ENCODE results near the gene HOXA1. TPM values are rescaled to one million over a fixed set of nuclear protein-coding genes. Genes with fewer than 3 reads are reported as not detected.

Gene HOXA1
- total RNA-seq, 1 experiment from 2014 or later: 0.10 TPM

GRCh38 chr7:27097686-27098577, 2.1 kb upstream of the HOXA1 start:
- Histone ChIP-seq H3K4me3 (ENCODE audit: insufficient read depth, low read depth, low read length) (no peak overlapping the region), H3K27me3 (ENCODE audit: control insufficient read depth, insufficient read depth, low read length) (peaks cover 100% of the 10 kb centered on the region), H3K36me3 (replicated peaks; ENCODE audit: control insufficient read depth, insufficient read depth, low read length) (no peaks in the 10 kb centered on the region)
- peak; percentile 79 for DNase-seq

DNA sequence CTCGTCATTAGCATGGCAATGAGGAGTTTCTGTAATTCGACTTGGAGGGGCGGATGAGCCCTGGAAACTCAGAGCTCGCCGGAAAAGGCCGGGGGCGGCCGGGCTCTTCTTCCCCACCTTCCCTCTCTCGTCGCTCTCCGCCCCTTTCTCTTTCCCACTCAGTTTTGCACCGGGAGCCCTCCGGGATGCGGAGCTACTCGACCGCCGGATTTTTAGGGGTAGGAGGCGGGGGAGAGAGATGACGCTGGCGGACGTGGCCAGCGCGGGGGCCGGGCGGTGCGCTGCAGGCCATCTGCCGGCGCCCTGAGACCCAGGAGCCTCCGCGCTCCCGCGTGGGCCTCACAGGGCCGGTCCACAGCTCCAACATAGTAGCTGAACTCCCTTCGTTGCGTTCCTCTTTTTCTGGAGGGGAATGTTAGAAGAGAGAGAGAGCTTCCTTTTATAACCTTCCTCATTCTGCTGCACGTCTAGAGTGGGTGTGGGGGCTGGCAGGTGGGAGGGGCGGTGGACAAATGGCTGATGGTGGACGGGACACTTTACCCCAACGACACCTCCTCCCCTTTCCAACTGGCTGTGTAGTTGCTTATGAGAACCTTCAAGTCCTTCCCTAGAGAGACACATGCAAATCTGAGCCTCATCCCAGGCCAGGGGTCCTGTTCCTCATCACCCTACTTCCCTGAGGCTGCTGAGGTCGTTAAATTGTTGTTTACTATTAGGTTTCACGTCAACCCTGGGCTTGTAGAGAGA, 1.1 kb upstream of the HOXA1 start:
- Histone ChIP-seq H3K27me3 (ENCODE audit: control insufficient read depth, insufficient read depth, low read length) (peaks cover 98% of the 10 kb centered on the region), H3K4me3 (ENCODE audit: insufficient read depth, low read depth, low read length) (peak overlapping the region; percentile 39), H3K36me3 (replicated peaks; ENCODE audit: control insufficient read depth, insufficient read depth, low read length) (no peaks in the 10 kb centered on the region)
- DNase-seq: peak; percentile 81

GRCh38 chr7:27095050-27095896, 527 bp downstream of the HOXA1 start:
- Histone ChIP-seq H3K36me3 (replicated peaks; ENCODE audit: control insufficient read depth, insufficient read depth, low read length) (no peaks in the 10 kb centered on the region), H3K4me3 (ENCODE audit: insufficient read depth, low read depth, low read length) (peak overlapping the region; percentile 39), H3K27me3 (ENCODE audit: control insufficient read depth, insufficient read depth, low read length) (peaks cover 89% of the 10 kb centered on the region)
- DNase-seq: peak; percentile 43

- Histone ChIP-seq H3K27me3 (ENCODE audit: control insufficient read depth, insufficient read depth, low read length) (peaks cover 89% of the 10 kb centered on the region), H3K36me3 (replicated peaks; ENCODE audit: control insufficient read depth, insufficient read depth, low read length) (no peaks in the 10 kb centered on the region), H3K4me3 (ENCODE audit: insufficient read depth, low read depth, low read length) (no peak overlapping the region)
- DNase-seq: peak; percentile 35
These were observed 1.3 kb downstream of the HOXA1 start for GRCh38 chr7:27094304-27095049.

DNA sequence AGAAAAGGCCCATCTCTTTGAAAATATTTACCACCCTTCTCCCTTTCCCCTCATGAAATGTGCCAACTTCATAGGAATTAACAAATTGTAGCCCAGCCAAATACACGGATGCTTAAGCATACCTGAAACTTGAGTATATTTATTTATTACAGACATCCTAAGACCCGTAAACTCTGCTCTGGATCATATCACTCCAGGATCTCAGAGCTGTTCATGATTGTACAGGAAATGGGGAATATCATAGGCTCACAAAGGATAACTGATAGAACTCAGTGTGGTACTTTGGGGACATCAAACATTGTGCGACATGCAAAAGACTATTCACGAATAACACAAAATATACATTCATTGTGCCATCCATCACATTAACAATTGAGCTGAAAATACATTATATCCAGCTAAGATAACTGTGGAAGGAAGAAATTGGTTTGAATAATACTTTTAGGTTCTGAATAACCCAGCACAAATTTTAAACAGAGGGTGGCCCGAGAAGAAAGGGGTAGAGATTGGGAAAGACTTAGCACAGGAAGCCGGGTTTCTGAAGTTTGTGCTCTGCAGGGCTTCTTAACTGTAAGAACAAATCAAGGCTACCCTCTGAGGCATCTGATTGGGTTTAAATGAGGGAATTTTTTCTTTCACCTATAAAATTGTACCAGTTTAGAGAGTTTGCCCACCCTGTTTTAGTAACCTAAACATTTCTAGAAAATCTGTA, 2.5 kb downstream of the HOXA1 start:
- Histone ChIP-seq H3K36me3 (replicated peaks; ENCODE audit: control insufficient read depth, insufficient read depth, low read length) (no peaks in the 10 kb centered on the region), H3K4me3 (ENCODE audit: insufficient read depth, low read depth, low read length) (no peak overlapping the region), H3K27me3 (ENCODE audit: control insufficient read depth, insufficient read depth, low read length) (peaks cover 89% of the 10 kb centered on the region)
- no peak for DNase-seq

GRCh38 chr7:27092819-27093110, 3.0 kb downstream of the HOXA1 start:
- H3K36me3 ChIP-seq (replicated peaks; ENCODE audit: control insufficient read depth, insufficient read depth, low read length): no peaks in the 10 kb centered on the region
- H3K4me3 ChIP-seq (ENCODE audit: insufficient read depth, low read depth, low read length): no peak overlapping the region
- DNase-seq: no peak
- H3K27me3 ChIP-seq (ENCODE audit: control insufficient read depth, insufficient read depth, low read length): peaks cover 89% of the 10 kb centered on the region

DNA sequence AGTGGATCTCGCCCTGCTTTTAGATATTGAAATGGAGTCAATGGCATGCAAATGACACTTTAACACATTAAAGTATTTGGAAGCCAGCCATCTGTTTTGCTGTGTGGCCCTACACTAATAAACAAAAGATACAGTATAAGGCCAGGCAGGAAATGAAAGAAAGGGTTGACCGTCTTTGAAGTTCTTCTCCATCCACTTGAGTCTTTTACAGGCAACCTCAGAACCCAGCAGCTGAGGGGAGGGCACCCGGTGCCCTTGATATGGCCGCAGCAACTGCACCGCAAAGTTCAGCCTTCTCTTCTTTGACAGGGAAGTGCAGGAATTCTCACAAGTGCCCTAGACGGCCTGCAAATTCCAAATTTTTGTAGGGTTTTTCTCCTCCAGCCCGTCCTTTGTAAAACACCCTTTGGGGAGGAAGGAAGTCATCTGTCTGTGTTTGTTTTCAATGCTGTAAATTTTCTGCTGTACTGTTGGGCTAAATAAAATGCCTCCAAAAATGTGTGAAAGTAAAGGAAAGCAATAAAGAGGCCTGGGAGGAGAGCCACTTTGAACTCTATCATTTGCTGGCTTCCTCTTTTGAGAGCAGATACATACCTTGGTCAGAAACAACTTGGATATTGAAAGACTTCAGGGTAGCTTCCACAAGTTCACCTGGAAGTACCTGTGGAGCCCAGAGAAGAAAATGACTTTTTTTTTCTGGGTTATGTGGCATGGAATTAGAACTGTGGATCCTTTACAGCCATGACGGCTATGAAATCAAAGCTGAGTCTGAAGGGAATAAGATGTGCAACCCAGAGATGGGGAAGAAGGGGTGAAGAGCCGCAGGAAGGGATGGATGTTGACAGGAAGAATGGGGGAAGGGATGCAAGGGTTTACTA, 3.6 kb downstream of the HOXA1 start:
- peak; percentile 74 for DNase-seq
- Histone ChIP-seq H3K4me3 (ENCODE audit: insufficient read depth, low read depth, low read length) (no peak overlapping the region), H3K27me3 (ENCODE audit: control insufficient read depth, insufficient read depth, low read length) (peaks cover 89% of the 10 kb centered on the region), H3K36me3 (replicated peaks; ENCODE audit: control insufficient read depth, insufficient read depth, low read length) (no peaks in the 10 kb centered on the region)

DNA sequence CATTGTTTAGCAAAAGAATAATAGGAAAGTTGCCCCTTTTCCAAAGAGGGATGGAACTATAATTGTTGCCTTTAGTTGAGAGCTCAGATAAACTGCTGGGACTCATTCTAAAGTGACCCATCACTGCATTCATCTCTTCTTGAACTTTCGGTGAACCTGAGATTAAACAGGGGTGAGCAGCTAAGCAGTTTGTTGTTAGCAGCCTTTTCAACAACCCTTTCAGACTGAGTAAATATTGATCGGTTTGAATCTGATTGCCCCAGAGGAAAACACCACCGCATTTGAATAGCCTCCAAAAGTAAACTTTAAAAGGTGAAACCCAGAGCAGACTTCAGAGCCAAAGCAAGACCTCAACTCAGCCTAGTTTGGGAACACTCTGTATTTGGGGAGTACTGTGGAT, 4.7 kb downstream of the HOXA1 start:
- Histone ChIP-seq H3K4me3 (ENCODE audit: insufficient read depth, low read depth, low read length) (no peak overlapping the region), H3K36me3 (replicated peaks; ENCODE audit: control insufficient read depth, insufficient read depth, low read length) (no peaks in the 10 kb centered on the region), H3K27me3 (ENCODE audit: control insufficient read depth, insufficient read depth, low read length) (peaks cover 82% of the 10 kb centered on the region)
- no peak for DNase-seq

- Histone ChIP-seq H3K36me3 (replicated peaks; ENCODE audit: control insufficient read depth, insufficient read depth, low read length) (no peaks in the 10 kb centered on the region), H3K4me3 (ENCODE audit: insufficient read depth, low read depth, low read length) (no peak overlapping the region), H3K27me3 (ENCODE audit: control insufficient read depth, insufficient read depth, low read length) (peaks cover 54% of the 10 kb centered on the region)
- DNase-seq: peak; percentile 81
These were observed 7.5 kb downstream of the HOXA1 start for GRCh38 chr7:27088002-27088922.

DNA sequence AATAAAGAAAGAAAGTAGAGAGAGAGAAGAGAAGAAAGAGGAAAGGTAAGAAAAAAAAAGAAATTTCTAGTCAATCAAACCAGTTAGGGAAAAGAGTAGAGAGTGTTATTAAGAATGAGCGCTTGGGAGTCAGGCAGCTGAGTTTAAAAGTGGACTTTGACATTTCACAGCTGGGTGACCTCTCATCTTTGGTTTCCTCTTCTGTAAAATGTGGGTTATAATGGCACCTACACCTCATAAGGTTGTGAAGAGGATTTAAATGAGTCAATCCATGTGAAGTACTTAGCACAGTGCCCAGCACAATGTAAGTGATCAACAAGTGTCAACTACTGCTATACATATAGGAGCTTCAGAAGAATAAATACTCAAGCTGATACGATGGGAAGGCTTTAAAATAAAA, 12.2 kb downstream of the HOXA1 start:
- no peak for DNase-seq
- Histone ChIP-seq H3K4me3 (ENCODE audit: insufficient read depth, low read depth, low read length) (no peak overlapping the region), H3K27me3 (ENCODE audit: control insufficient read depth, insufficient read depth, low read length) (peaks cover 18% of the 10 kb centered on the region), H3K36me3 (replicated peaks; ENCODE audit: control insufficient read depth, insufficient read depth, low read length) (no peaks in the 10 kb centered on the region)

- H3K36me3 ChIP-seq (replicated peaks; ENCODE audit: control insufficient read depth, insufficient read depth, low read length): no peaks in the 10 kb centered on the region
- DNase-seq: no peak
- peaks cover 4% of the 10 kb centered on the region; the same call in 1 of the 2 replicates for H3K27me3 ChIP-seq (ENCODE audit: control insufficient read depth, insufficient read depth, low read length)
- no peak overlapping the region for H3K4me3 ChIP-seq (ENCODE audit: insufficient read depth, low read depth, low read length)
These were observed 13.6 kb downstream of the HOXA1 start for GRCh38 chr7:27082171-27082570.

- H3K4me3 ChIP-seq (ENCODE audit: insufficient read depth, low read depth, low read length): no peak overlapping the region
- no peaks in the 10 kb centered on the region for H3K36me3 ChIP-seq (replicated peaks; ENCODE audit: control insufficient read depth, insufficient read depth, low read length)
- H3K27me3 ChIP-seq (ENCODE audit: control insufficient read depth, insufficient read depth, low read length): no peaks in the 10 kb centered on the region
- peak; percentile 55 for DNase-seq
These were observed 14.9 kb downstream of the HOXA1 start for GRCh38 chr7:27080844-27081436.
